HG03575 (cell line): ENCODE results near the gene RUNX2.

ENCODE experiments used
- ATAC-seq: cut with Tn5 transposase; IDR thresholded peaks from one replicate; pipeline ENCODE4 v1.9.1; 2021; ENCODE audit not compliant: unreplicated experiment, insufficient number of reproducible peaks, low FRiP score; ENCODE audit errors: extremely low read depth

RUNX2 gene

GRCh38 chr6:45587229-45588060 lies 259.3 kb downstream of the RUNX2 start:
- no peak for ATAC-seq

GRCh38 chr6:45589367-45589766 lies 261.2 kb downstream of the RUNX2 start:
- ATAC-seq: no peak

GRCh38 chr6:45590226-45590625 lies 262.1 kb downstream of the RUNX2 start:
- no peak for ATAC-seq

- no peak for ATAC-seq
These were observed 262.6 kb downstream of the RUNX2 start for GRCh38 chr6:45590696-45591184.

- no peak for ATAC-seq
These were observed 263.2 kb downstream of the RUNX2 start for GRCh38 chr6:45591306-45591705.

- ATAC-seq: no peak
These were observed 263.8 kb downstream of the RUNX2 start for GRCh38 chr6:45591890-45592289.

- no peak for ATAC-seq
These were observed 264.9 kb downstream of the RUNX2 start for GRCh38 chr6:45592991-45593390.

- ATAC-seq: no peak
These were observed 267.1 kb downstream of the RUNX2 start for GRCh38 chr6:45595010-45595851.

- no peak for ATAC-seq
These were observed 269.3 kb downstream of the RUNX2 start for GRCh38 chr6:45597424-45597823.

- ATAC-seq: no peak
These were observed 270.9 kb downstream of the RUNX2 start for GRCh38 chr6:45599053-45599452.

GRCh38 chr6:45605971-45606370 lies 277.8 kb downstream of the RUNX2 start:
- no peak for ATAC-seq

GRCh38 chr6:45606831-45607400 lies 278.8 kb downstream of the RUNX2 start:
- ATAC-seq: no peak

GRCh38 chr6:45607798-45608197 lies 279.7 kb downstream of the RUNX2 start:
- ATAC-seq: no peak

GRCh38 chr6:45608252-45608913 lies 280.3 kb downstream of the RUNX2 start:
- ATAC-seq: no peak

GRCh38 chr6:45609141-45609638 lies 281.1 kb downstream of the RUNX2 start:
- no peak for ATAC-seq

GRCh38 chr6:45610374-45610773 lies 282.2 kb downstream of the RUNX2 start:
- no peak for ATAC-seq

- no peak for ATAC-seq
These were observed 282.7 kb downstream of the RUNX2 start for GRCh38 chr6:45610832-45611231.

GRCh38 chr6:45611491-45611890 lies 283.4 kb downstream of the RUNX2 start:
- ATAC-seq: no peak

GRCh38 chr6:45613656-45614055 lies 285.5 kb downstream of the RUNX2 start:
- no peak for ATAC-seq
